AG10803 (cell line): ENCODE data around the gene SFXN5.

Experiments
- DNase-seq: peaks from one replicate; pipeline ENCODE4 v3.0.0; 2010; ENCODE audit warnings: low read depth
- H3K4me3 ChIP-seq: 2 replicates; pipeline ENCODE4 v1.5.1; 2011; ENCODE audit warnings: mild to moderate bottlenecking, low read length, control low read depth
- CTCF ChIP-seq: conservative IDR thresholded peaks from 2 replicates; pipeline ENCODE4 v1.5.1; 2011; ENCODE audit warnings: mild to moderate bottlenecking, low read length, control low read depth, inconsistent platforms

Gene SFXN5

DNA sequence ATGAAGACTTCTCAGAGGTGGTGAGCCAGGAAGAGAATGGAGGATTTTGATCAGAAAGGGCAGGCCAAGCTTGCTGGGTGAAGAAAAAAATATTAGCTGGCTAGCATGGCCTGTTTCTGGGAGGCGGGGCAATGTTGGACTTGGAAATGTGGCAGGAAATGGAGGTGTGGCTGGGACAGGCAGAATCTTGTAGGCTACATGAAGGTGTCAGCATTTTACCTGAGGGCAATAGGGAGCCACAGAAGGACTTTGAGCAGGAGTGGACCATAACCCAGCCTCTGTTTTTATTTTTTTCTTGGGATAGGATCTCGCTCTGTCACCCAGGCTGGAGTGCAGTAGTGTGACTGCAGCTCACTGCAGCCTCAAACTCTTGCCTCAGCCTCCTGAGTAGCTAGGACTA is 122.5 kb downstream of the SFXN5 start:
- no peak for DNase-seq
- H3K4me3 ChIP-seq = no peak overlapping the region
- no peak for TF ChIP-seq CTCF

- no peak for DNase-seq
- TF ChIP-seq CTCF = no peak
- no peak overlapping the region for H3K4me3 ChIP-seq
These were observed 123.3 kb downstream of the SFXN5 start for GRCh38 chr2:72947952-72948830.

GRCh38 chr2:72946466-72946865 is 125.0 kb downstream of the SFXN5 start:
- no peak for TF ChIP-seq CTCF

GRCh38 chr2:72945450-72946019 is 126.0 kb downstream of the SFXN5 start:
- H3K4me3 ChIP-seq = no peak overlapping the region
- TF ChIP-seq CTCF = no peak
- DNase-seq = no peak

More at GRCh38 chr2:72946466-72946865, 125.0 kb downstream of the SFXN5 start:
- DNase-seq = no peak
- no peak overlapping the region for H3K4me3 ChIP-seq

GRCh38 chr2:72944804-72945449 is 126.6 kb downstream of the SFXN5 start:
- TF ChIP-seq CTCF = no peak
- H3K4me3 ChIP-seq = no peak overlapping the region
- DNase-seq = no peak

DNA sequence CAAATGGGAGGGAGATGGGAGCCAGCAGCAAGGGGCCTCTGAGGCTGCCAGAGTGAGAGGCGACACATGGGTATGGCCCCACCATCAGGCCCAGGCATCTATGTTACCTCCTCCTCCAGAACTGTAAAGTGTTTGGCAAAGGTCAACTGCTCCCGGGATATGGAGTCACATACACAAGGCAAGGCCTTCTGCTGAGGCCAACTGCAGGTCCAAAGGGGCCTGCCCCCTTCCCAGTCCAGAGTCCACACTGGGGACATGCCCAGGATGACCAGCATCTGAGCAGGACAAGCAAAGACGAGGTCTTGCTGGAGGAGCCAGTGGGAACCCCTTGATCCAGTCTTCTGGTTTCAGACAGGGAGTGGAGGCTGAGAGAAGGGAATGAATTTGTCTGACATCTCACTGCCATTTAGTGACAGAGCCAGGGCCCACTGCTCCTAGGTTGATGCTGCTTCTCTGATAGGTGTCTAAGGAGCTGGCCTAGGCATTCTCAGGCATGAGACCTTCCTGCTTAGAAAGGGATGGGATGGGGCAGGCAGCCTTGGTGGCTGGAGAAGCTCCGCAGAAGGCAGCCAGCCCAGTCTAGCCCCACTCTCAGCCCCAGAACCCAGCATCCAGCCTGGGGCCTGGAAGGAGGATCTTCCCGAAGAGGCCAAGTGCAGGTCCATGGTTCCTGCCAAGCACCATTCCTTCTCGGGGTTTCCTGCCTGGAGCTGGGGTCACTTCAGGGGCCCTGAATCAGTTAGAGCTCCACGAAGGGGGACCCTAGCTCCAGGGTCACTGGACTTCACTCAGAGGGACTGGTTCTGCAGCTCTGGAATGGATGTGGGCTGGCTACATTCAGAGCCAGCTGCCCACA is 127.7 kb downstream of the SFXN5 start:
- TF ChIP-seq CTCF = no peak
- DNase-seq = no peak
- H3K4me3 ChIP-seq = no peak overlapping the region
